ACC112 (cell line): ENCODE data around the gene ADGRD1.

Experiments
- H2AFZ ChIP-seq: fragments of 200-600 bp; sonication (generic); one replicate; pipeline ENCODE4 v1.6.0; 2017; ENCODE audit warnings: antibody characterized with exemption, low read length; ENCODE audit not compliant: unreplicated experiment
- H3K27ac ChIP-seq: fragments of 200-600 bp; sonication (generic); 2 replicates; pipeline ENCODE4 v1.5.1; 2014; ENCODE audit warnings: low read depth, mild to moderate bottlenecking, antibody characterized with exemption, low read length, moderate library complexity
- H3K27me3 ChIP-seq: fragments of 200-600 bp; sonication (generic); 2 replicates; pipeline ENCODE4 v1.6.1; 2014; ENCODE audit warnings: mild to moderate bottlenecking, antibody characterized with exemption, low read length, moderate library complexity, mixed read lengths; ENCODE audit not compliant: insufficient read depth
- H3K36me3 ChIP-seq: fragments of 200-600 bp; sonication (generic); 2 replicates; pipeline ENCODE4 v1.6.1; 2016; ENCODE audit warnings: mild to moderate bottlenecking, antibody characterized with exemption, low read length, moderate library complexity, mixed read lengths; ENCODE audit not compliant: insufficient read depth
- H3K4me1 ChIP-seq: fragments of 200-600 bp; sonication (generic); one replicate; pipeline ENCODE4 v1.6.1; 2016; ENCODE audit warnings: low read length, mixed read lengths; ENCODE audit not compliant: insufficient read depth, unreplicated experiment, control insufficient read depth
- H3K4me3 ChIP-seq: fragments of 200-600 bp; sonication (generic); 2 replicates; pipeline ENCODE4 v1.5.1; 2014; ENCODE audit warnings: mild to moderate bottlenecking, low read depth, low read length
- H3K79me2 ChIP-seq: fragments of 200-600 bp; sonication (generic); one replicate; pipeline ENCODE4 v1.6.0; 2016; ENCODE audit warnings: low read length; ENCODE audit not compliant: control insufficient read depth, unreplicated experiment, insufficient read depth

ADGRD1 gene

DNA sequence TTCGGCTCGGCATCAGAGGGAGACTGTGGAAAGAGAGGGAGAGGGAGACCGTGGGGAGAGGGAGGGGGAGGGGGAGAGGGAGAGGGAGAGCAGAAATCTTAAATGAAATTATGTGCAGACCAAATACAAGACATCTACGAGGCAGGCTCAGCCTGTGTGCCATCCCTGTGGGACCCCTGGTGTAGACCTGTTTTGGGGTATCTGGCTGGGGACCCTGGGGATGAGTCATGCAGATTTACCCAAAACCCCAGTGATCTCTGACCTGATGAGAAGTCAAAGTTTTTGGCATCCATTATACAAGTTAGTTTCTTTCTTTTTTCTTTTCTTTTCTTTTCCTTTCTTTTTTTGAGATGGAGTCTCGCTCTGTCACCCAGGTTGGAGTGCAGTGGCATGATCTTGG, 44.4 kb downstream of the ADGRD1 start:
- Histone ChIP-seq H2AFZ (no peak overlapping the region), H3K27ac (no peak overlapping the region), H3K4me3 (no peak overlapping the region), H3K27me3 (no peaks in the 10 kb centered on the region), H3K4me1 (no peaks in the 10 kb centered on the region), H3K36me3 (no peaks in the 10 kb centered on the region), H3K79me2 (no peaks in the 10 kb centered on the region)

DNA sequence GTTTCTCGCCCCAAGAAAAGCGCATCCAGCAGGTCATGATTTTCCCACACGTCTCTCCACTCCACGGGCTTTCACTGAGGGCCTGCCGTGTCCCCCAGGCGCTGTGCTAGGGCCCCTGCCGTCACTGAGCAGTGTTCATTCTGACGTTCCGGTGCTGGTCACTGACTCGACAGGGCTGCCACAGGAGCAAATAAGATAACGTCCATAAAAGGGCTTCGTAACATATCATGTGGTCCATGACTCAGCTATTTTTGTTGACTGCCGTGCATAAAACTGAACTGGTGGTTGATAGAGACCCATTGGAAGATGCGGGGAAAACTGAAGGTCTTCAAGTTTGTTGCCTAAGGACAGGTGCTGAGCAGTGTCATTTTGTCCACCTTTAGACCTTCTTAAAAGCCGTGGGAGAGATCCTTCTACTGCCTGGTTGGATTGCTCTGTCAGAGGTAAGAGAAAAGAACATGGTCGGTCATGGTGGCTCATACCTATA, 46.3 kb downstream of the ADGRD1 start:
- Histone ChIP-seq H3K4me3 (no peak overlapping the region), H3K36me3 (no peaks in the 10 kb centered on the region), H3K79me2 (no peaks in the 10 kb centered on the region), H3K4me1 (no peaks in the 10 kb centered on the region), H3K27me3 (no peaks in the 10 kb centered on the region), H2AFZ (no peak overlapping the region), H3K27ac (no peak overlapping the region)

DNA sequence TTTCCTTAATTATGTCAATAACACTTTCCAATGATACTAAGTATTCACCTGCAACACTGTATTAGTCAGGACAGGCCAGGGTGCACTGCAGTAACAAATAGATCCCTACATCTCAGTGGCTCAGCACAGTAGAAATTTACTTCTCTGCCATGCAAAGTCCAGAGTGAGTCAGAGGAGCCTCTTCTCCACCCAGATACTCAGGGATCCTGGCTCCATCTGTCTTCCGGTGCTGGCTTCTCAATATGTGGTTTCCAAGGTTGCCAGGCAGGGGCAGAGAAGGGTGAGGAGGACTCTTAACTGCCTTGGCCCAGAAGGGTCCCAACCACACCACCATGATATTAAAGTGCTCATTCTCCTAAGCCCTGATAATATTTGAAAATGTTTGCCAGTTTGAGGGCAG, 47.8 kb downstream of the ADGRD1 start:
- no peaks in the 10 kb centered on the region for H3K4me1 ChIP-seq
- H3K27ac ChIP-seq = no peak overlapping the region
- H2AFZ ChIP-seq = no peak overlapping the region
- no peak overlapping the region for H3K4me3 ChIP-seq
- H3K36me3 ChIP-seq = no peaks in the 10 kb centered on the region
- no peaks in the 10 kb centered on the region for H3K79me2 ChIP-seq
- no peaks in the 10 kb centered on the region for H3K27me3 ChIP-seq

DNA sequence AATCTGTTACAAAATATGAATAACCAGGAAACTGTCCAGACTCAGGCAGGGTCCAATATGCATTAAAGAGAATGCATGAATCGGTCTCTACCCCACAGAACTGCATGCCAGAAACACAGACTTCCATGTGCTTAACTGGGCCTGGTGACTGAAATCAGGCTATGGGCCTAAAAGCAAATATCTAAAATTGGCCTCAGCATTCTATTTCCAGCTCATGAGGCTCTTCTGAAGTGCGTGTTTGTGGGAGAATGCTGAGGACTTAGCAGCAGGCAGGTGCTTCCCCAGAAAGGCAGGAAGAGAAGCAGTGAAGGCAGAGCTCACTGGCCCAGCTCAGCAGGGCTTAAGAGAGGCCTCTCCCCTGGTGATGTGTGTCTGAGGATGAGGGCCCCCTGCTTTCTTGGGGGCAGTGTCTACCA, 48.5 kb downstream of the ADGRD1 start:
- no peaks in the 10 kb centered on the region for H3K36me3 ChIP-seq
- H3K4me1 ChIP-seq = no peaks in the 10 kb centered on the region
- no peak overlapping the region for H2AFZ ChIP-seq
- H3K27me3 ChIP-seq = no peaks in the 10 kb centered on the region
- no peak overlapping the region for H3K27ac ChIP-seq
- no peaks in the 10 kb centered on the region for H3K79me2 ChIP-seq
- no peak overlapping the region for H3K4me3 ChIP-seq

DNA sequence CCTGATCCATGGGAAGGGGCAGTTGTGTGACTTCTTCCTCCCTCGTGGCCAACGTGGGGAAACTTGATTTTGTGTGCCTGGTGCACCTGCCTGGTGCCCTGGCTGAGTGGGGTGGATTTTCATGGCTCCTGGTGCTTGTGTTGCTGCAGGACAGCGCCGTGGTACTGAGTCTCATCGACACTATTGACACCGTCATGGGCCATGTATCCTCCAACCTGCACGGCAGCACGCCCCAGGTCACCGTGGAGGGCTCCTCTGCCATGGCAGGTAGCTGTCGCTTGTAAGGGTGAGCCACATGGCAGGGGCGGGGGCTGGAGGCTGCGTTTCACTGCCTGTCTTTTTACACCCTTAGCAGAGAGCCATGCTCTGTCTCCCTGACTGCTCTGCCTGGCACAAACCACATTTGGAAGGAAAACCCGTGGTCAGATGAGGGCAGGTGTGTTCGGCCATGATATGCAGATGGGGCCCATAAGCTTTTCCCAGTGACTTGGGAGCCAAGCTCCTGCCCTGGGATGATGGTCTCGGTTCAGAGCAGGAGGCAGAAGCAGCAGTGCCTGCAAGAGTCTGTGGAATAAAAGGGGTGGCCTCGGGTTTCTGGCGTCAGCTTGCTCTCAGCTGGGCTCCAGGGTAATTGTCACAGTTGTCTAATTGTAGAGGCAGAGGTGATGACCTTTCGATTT, 49.5 kb downstream of the ADGRD1 start:
- H3K4me1 ChIP-seq = no peaks in the 10 kb centered on the region
- H3K27ac ChIP-seq = no peak overlapping the region
- no peak overlapping the region for H2AFZ ChIP-seq
- H3K79me2 ChIP-seq = no peaks in the 10 kb centered on the region
- no peaks in the 10 kb centered on the region for H3K36me3 ChIP-seq
- no peaks in the 10 kb centered on the region for H3K27me3 ChIP-seq
- H3K4me3 ChIP-seq = no peak overlapping the region

DNA sequence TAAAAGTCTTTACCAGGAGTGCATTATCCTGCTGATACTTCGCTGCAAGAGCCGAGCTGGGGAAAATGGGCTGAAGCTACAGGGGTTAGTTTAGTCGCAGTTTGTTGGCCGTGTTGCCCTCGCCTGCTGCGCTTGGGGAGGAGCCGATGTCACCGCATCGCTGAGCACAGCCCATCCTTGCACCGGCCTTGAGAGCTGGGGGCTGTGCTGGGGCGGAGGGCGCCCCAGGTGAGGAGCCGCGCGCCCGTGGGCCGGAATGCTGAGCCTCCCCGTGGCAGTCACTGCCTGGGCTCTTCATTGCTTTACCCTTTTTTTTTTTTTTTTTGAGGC, 50.0 kb downstream of the ADGRD1 start:
- no peak overlapping the region for H3K4me3 ChIP-seq
- H3K4me1 ChIP-seq = no peaks in the 10 kb centered on the region
- H3K27ac ChIP-seq = no peak overlapping the region

DNA sequence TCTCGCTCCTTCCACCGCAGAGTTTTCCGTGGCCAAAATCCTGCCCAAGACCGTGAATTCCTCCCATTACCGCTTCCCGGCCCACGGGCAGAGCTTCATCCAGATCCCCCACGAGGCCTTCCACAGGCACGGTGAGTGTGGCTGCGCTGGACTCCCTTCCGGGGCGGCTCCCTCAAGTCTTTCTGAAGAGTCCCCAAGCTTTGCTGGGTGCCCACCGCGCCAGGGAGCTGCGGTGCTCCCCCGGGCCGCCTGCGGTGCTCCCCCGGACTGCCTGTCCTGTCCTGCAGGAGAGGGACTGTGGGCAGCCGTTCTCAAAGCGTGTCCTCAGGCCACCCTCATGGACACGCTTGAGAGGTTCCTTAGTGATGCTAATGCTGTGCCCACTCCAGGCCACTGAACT, 50.5 kb downstream of the ADGRD1 start:
- no peaks in the 10 kb centered on the region for H3K79me2 ChIP-seq
- no peak overlapping the region for H3K27ac ChIP-seq
- H3K4me1 ChIP-seq = no peaks in the 10 kb centered on the region
- no peaks in the 10 kb centered on the region for H3K36me3 ChIP-seq
- no peaks in the 10 kb centered on the region for H3K27me3 ChIP-seq
- no peak overlapping the region for H2AFZ ChIP-seq
- H3K4me3 ChIP-seq = no peak overlapping the region

More for the DNA sequence above, 50.0 kb downstream of the ADGRD1 start:
- Histone ChIP-seq H2AFZ (no peak overlapping the region), H3K36me3 (no peaks in the 10 kb centered on the region), H3K79me2 (no peaks in the 10 kb centered on the region), H3K27me3 (no peaks in the 10 kb centered on the region)

DNA sequence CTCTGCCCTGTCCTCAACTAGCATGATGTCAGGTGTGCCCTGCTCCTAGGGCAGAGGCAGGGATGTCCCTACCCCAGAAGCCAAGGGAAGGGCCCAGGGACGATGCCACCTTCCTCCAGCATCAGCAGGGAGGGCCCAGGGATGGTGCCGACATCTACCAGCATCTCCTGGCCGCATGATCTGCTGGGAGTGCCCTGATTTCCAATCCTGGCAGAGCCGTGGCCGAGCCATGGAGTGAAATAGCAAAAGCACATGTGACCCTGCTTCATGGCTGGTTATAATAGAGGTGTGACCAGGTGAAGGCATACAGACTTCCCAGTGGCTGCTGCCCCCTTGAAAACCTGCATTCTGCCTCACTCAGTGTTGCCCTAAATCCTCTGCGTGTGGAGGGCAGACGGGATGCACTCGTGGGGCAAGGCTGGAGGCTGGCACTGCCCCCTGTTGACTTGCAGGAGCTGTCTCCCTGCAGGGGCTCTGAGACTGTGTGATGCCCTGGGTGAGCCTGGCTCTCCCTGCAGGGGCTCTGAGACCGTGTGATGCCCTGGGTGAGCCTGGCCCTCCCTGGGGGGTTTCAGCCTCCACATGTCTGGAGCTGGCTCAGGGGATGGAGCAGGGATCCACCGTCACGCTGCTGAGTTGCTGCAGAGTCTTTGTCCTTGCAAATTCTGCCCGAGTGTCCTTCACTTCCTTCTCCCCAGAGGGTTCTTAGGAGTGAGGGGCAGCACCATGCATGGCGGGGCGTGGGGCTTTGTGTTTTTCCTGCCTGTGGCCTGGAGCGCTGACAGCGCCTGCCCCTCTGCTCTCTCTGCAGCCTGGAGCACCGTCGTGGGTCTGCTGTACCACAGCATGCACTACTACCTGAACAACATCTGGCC, 51.7 kb downstream of the ADGRD1 start:
- Histone ChIP-seq H3K27me3 (no peaks in the 10 kb centered on the region), H3K79me2 (no peaks in the 10 kb centered on the region), H3K36me3 (no peaks in the 10 kb centered on the region), H3K4me1 (no peaks in the 10 kb centered on the region), H3K27ac (no peak overlapping the region), H2AFZ (no peak overlapping the region), H3K4me3 (no peak overlapping the region)

DNA sequence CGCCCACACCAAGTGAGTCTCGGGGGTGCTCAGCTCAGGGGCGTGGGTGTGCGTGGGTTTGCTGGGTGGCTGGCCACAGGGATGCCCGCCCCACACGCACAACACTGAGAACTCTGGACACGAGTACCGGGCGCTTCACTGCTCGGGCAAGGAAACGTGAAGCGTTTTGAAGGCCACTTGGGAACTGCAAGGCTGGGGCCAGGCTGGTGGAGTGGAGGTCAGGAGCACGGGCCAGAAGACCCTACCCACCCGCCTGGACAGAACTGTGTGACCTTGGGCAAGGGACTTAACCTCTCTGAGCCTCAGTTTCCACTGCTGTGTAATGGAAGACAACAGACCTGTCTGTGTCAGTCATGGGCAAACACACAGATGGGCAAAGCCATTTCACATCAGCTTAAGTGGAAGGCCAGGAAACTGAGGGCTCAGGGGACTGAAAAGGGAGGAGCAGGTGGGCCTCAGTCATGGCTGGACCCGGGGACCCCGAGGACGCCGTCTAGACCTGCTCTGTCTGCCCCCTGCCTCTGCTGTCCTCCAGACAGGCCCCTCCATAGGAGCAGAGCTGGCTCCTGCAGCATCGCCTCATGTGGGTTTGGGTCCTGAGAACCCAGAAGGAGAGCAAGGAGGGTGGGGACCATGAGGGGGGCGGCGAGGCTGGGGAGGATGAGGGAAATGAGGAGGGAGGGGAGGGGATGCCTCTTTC, 52.5 kb downstream of the ADGRD1 start:
- H2AFZ ChIP-seq = no peak overlapping the region
- H3K27ac ChIP-seq = no peak overlapping the region
- H3K79me2 ChIP-seq = no peaks in the 10 kb centered on the region
- no peaks in the 10 kb centered on the region for H3K27me3 ChIP-seq
- no peaks in the 10 kb centered on the region for H3K36me3 ChIP-seq
- no peak overlapping the region for H3K4me3 ChIP-seq
- H3K4me1 ChIP-seq = no peaks in the 10 kb centered on the region

DNA sequence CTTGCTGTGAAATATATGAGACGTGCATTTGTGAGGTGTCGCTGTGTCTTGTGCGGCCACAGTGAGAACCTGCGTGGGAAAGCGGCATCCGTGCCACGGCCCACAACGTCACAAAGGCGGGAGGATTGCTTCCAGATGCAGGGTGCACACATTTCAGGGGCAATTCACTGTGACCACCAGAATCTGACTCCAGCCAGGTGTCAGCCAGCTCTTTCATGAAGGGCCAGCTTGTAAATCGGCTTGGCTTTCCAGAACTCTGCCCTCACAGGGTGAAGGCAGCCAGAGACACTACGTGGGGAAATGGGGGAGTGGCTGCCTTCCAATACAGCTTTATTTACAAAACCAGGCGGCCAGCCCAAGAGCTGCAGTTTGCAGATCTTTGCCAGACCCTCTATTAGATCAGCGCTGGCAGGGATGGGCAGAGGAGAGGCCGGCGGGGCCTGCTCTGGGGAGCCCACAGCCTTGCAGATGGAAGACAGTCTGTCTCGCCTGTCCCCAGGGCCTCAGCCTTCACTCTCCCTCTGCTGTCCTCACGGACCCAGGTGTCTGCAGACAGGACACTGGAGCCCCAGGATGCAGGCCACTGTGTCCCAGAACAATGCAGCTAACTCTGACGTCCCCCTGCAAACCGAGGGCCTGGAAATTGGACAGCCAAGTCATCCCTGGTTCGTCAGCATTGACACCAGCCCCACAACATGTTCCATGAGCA, 53.5 kb downstream of the ADGRD1 start:
- Histone ChIP-seq H3K79me2 (no peaks in the 10 kb centered on the region), H3K27ac (no peak overlapping the region), H3K36me3 (no peaks in the 10 kb centered on the region), H3K27me3 (no peaks in the 10 kb centered on the region), H3K4me3 (no peak overlapping the region), H2AFZ (no peak overlapping the region), H3K4me1 (no peaks in the 10 kb centered on the region)
